Measurements from ENCODE around the gene TMEM167B. TPM values are rescaled to one million over a fixed set of nuclear protein-coding genes. Genes with fewer than 3 reads are reported as not detected.

Gene TMEM167B
- polyA plus RNA-seq = 10 to 100 TPM; 11.4 to 32.7 (median 17.1) TPM
- long read RNA-seq, donor 1 = 0 reads
- long read RNA-seq, donor 2 = 0 reads
- long read RNA-seq, donor 3, transcript TMEM167B-201 (3 exons, 3,730 nt) = major isoform, 11 of 29 reads
- long read RNA-seq, donor 3, partial matches to known transcripts = 15 of 29 reads
- long read RNA-seq, donor 3, other reads (novel, unspliced or antisense) = 0 of 29 reads
- long read RNA-seq, donor 4, partial matches to known transcripts = 0 of 1 reads
- long read RNA-seq, donor 4, other reads (novel, unspliced or antisense) = 0 of 1 reads
- long read RNA-seq, donor 5, partial matches to known transcripts = 0 of 2 reads
- long read RNA-seq, donor 5, other reads (novel, unspliced or antisense) = 0 of 2 reads
- long read RNA-seq, donor 6, transcript TMEM167B-201 (3 exons, 3,730 nt) = major isoform, 10 of 28 reads
- long read RNA-seq, donor 6, partial matches to known transcripts = 18 of 28 reads
- long read RNA-seq, donor 6, other reads (novel, unspliced or antisense) = 0 of 28 reads
- long read RNA-seq, donor 7 = 0 reads
- long read RNA-seq, donor 8 = 0 reads
- long read RNA-seq, donor 9, partial matches to known transcripts = 0 of 2 reads
- long read RNA-seq, donor 9, other reads (novel, unspliced or antisense) = 0 of 2 reads
- long read RNA-seq, donor 10, transcript TMEM167B-202 (2 exons, 964 nt) = minor isoform, 5 of 30 reads
- long read RNA-seq, donor 10, transcript TMEM167B-201 (3 exons, 3,730 nt) = major isoform, 25 of 30 reads
- long read RNA-seq, donor 10, partial matches to known transcripts = 0 of 30 reads
- long read RNA-seq, donor 10, other reads (novel, unspliced or antisense) = 0 of 30 reads

DNA sequence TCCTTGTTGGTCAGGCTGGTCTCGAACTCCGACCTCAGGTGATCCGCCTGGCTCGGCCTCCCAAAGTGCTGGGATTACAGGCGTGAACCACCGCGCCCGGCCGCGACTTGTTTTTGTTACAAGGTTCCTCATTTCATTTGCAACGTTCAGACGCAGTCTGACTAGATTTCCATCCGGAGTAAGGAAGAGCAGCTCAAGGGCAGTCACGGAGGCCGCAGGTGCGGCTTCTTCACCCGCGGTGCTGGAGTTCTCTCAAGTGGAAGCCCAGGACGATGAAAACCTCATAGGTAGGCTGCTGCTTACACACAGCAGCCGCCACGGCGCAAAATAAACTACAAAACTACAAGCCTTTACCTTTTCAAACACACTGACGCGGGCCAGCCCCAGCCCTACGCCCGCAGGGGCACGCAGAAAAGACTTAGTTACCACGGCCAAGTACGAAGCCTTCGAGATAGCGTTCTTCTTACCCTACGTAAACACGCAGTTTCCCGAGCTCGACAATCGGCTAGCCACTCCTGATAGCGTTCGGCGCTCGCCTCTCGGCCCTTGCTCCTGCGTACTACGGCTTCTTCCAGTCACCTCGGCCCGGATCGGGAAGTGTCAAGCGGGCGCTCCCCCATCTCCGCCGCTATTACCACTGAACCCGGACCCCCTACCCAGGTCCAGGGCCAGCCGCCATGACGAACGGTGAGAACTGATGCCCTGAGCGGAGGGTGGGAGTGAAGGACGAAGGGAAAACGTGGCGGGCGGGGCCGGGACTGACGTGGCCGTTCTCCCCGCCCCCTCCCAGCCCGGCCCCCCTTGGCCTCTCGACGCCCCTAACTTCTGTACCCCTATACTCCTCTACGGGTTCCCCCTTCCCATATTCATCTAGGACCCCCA, at the start of gene TMEM167B:
Gene TMEM167B, plus strand, starts transcription at position 569 of the 882 bp plus-strand sequence. Its CDS starts 109 bp downstream, at position 678.
- peaks cover 0 to 11% (median 2%) of the 10 kb centered on the region in 3 donors for H3K36me3 ChIP-seq (ENCODE audit: control insufficient read depth in 3 of 3, insufficient read depth in 2 of 3, low read depth in 1 of 3, low read length in 3 of 3)
- no peaks in the 10 kb centered on the region for H3K27me3 ChIP-seq (ENCODE audit: control insufficient read depth in 3 of 3, insufficient read depth in 3 of 3, low read length in 3 of 3)
- WGBS, 3 donors = 3 to 8% (median 6%) methylated on average over 59 to 67 of the region's 67 CpGs
- no peak for FAIRE-seq
- peak within 1 kb of the TSS; percentile 63 to 87 (median 87) for H3K4me3 ChIP-seq (ENCODE audit: low read depth in 1 of 3, low read length in 3 of 3)
- H3K9me3 ChIP-seq (ENCODE audit: control insufficient read depth in 2 of 2, insufficient read depth in 1 of 2, low read depth in 1 of 2, low read length in 1 of 2) = peaks cover 0 to 8% of the 10 kb centered on the region in 2 donors
- H3K27ac ChIP-seq (ENCODE audit: low read depth in 1 of 3, low read length in 2 of 3) = peak within 1 kb of the TSS; percentile 89 to 98 (median 94)
- peak; percentile 95 to 98 for DNase-seq
- peaks cover 0 to 5% (median 0%) of the 10 kb centered on the region in 3 donors for H3K4me1 ChIP-seq (ENCODE audit: control insufficient read depth in 3 of 3, insufficient read depth in 2 of 3, low read depth in 1 of 3, low read length in 2 of 3)

GRCh38 chr1:109040989-109041620, 49.5 kb upstream of the TMEM167B start:
- peak overlapping the region; percentile 69 to 88 (median 85) for H3K27ac ChIP-seq (ENCODE audit: low read depth in 1 of 3, low read length in 2 of 3)
- DNase-seq (peak in 1 of 2 donors; percentile 20), FAIRE-seq (no peak)
- no peaks in the 10 kb centered on the region for H3K9me3 ChIP-seq (ENCODE audit: control insufficient read depth in 2 of 2, insufficient read depth in 1 of 2, low read depth in 1 of 2, low read length in 1 of 2)
- H3K36me3 ChIP-seq (ENCODE audit: control insufficient read depth in 3 of 3, insufficient read depth in 2 of 3, low read depth in 1 of 3, low read length in 3 of 3) = peaks cover 0 to 2% (median 0%) of the 10 kb centered on the region in 3 donors
- H3K4me1 ChIP-seq (ENCODE audit: control insufficient read depth in 3 of 3, insufficient read depth in 2 of 3, low read depth in 1 of 3, low read length in 2 of 3) = no peaks in the 10 kb centered on the region
- 1% methylated on average over 40 to 44 of the region's 44 CpGs for WGBS, 3 donors
- H3K4me3 ChIP-seq (ENCODE audit: low read depth in 1 of 3, low read length in 3 of 3) = peak overlapping the region; percentile 63 to 96 (median 82)
- H3K27me3 ChIP-seq (ENCODE audit: control insufficient read depth in 3 of 3, insufficient read depth in 3 of 3, low read length in 3 of 3) = no peaks in the 10 kb centered on the region

- FAIRE-seq = no peak
- DNase-seq = peak; percentile 96 to 97
These were observed 48.7 kb upstream of the TMEM167B start, which contains the start of gene WDR47 for GRCh38 chr1:109041621-109042468. Gene WDR47, minus strand, starts transcription at chr1:109042102. Its CDS starts 18,590 bp downstream, at chr1:109023512.

GRCh38 chr1:109045595-109045994, 45.0 kb upstream of the TMEM167B start:
- no peak for DNase-seq
- no peak for FAIRE-seq
- H3K27me3 ChIP-seq (ENCODE audit: control insufficient read depth in 3 of 3, insufficient read depth in 3 of 3, low read length in 3 of 3) = no peaks in the 10 kb centered on the region
- 47 to 67% (median 66%) methylated on average over 1 of the region's 1 CpG for WGBS, 3 donors
- H3K9me3 ChIP-seq (ENCODE audit: control insufficient read depth in 2 of 2, insufficient read depth in 1 of 2, low read depth in 1 of 2, low read length in 1 of 2) = no peaks in the 10 kb centered on the region
- no peak overlapping the region for H3K27ac ChIP-seq (ENCODE audit: low read depth in 1 of 3, low read length in 2 of 3)
- H3K36me3 ChIP-seq (ENCODE audit: control insufficient read depth in 3 of 3, insufficient read depth in 2 of 3, low read depth in 1 of 3, low read length in 3 of 3) = no peaks in the 10 kb centered on the region
- H3K4me1 ChIP-seq (ENCODE audit: control insufficient read depth in 3 of 3, insufficient read depth in 2 of 3, low read depth in 1 of 3, low read length in 2 of 3) = no peaks in the 10 kb centered on the region
- H3K4me3 ChIP-seq (ENCODE audit: low read depth in 1 of 3, low read length in 3 of 3) = no peak overlapping the region

More at GRCh38 chr1:109041621-109042468, 48.7 kb upstream of the TMEM167B start, which contains the start of gene WDR47:
- Histone ChIP-seq H3K27ac (ENCODE audit: low read depth in 1 of 3, low read length in 2 of 3) (peak within 1 kb of the TSS; percentile 69 to 88 (median 85)), H3K9me3 (ENCODE audit: control insufficient read depth in 2 of 2, insufficient read depth in 1 of 2, low read depth in 1 of 2, low read length in 1 of 2) (no peaks in the 10 kb centered on the region), H3K27me3 (ENCODE audit: control insufficient read depth in 3 of 3, insufficient read depth in 3 of 3, low read length in 3 of 3) (no peaks in the 10 kb centered on the region), H3K4me1 (ENCODE audit: control insufficient read depth in 3 of 3, insufficient read depth in 2 of 3, low read depth in 1 of 3, low read length in 2 of 3) (no peaks in the 10 kb centered on the region), H3K4me3 (ENCODE audit: low read depth in 1 of 3, low read length in 3 of 3) (peak within 1 kb of the TSS; percentile 63 to 96 (median 82)), H3K36me3 (ENCODE audit: control insufficient read depth in 3 of 3, insufficient read depth in 2 of 3, low read depth in 1 of 3, low read length in 3 of 3) (no peaks in the 10 kb centered on the region)
- WGBS, 3 donors = 0 to 1% (median 0%) methylated on average over 51 to 90 of the region's 90 CpGs

- H3K4me1 ChIP-seq (ENCODE audit: control insufficient read depth in 3 of 3, insufficient read depth in 2 of 3, low read depth in 1 of 3, low read length in 2 of 3) = no peaks in the 10 kb centered on the region
- DNase-seq = no peak
- H3K27me3 ChIP-seq (ENCODE audit: control insufficient read depth in 3 of 3, insufficient read depth in 3 of 3, low read length in 3 of 3) = no peaks in the 10 kb centered on the region
- H3K36me3 ChIP-seq (ENCODE audit: control insufficient read depth in 3 of 3, insufficient read depth in 2 of 3, low read depth in 1 of 3, low read length in 3 of 3) = no peaks in the 10 kb centered on the region
- H3K4me3 ChIP-seq (ENCODE audit: low read depth in 1 of 3, low read length in 3 of 3) = no peak overlapping the region
- no peaks in the 10 kb centered on the region for H3K9me3 ChIP-seq (ENCODE audit: control insufficient read depth in 2 of 2, insufficient read depth in 1 of 2, low read depth in 1 of 2, low read length in 1 of 2)
- WGBS, 3 donors = 80 to 87% (median 83%) methylated on average over 4 of the region's 4 CpGs
- FAIRE-seq = no peak
- H3K27ac ChIP-seq (ENCODE audit: low read depth in 1 of 3, low read length in 2 of 3) = no peak overlapping the region
These were observed 43.9 kb upstream of the TMEM167B start for GRCh38 chr1:109046671-109047070.

DNA sequence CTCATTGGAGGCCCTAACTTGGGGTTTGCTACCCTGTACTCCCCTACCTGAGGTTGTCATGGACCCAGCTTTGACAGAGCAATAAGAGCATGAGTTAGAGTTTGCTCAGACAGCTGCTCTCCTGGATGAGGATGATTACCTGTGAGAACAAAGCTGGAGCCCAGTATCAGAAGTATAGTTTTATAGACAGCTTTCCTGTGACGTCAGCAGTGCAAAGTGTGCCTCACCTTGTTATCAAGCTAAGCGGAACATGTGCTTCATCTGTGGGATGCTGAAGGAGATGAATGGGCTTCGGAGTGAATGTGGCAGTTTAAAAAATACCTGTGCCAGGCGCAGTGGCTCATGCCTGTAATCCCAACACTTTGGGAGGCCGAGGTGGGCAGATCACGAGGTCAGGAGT, 43.2 kb upstream of the TMEM167B start:
- H3K36me3 ChIP-seq (ENCODE audit: control insufficient read depth in 3 of 3, insufficient read depth in 2 of 3, low read depth in 1 of 3, low read length in 3 of 3) = no peaks in the 10 kb centered on the region
- H3K4me3 ChIP-seq (ENCODE audit: low read depth in 1 of 3, low read length in 3 of 3) = no peak overlapping the region
- FAIRE-seq (no peak), DNase-seq (peak; percentile 31 to 48)
- H3K27me3 ChIP-seq (ENCODE audit: control insufficient read depth in 3 of 3, insufficient read depth in 3 of 3, low read length in 3 of 3) = no peaks in the 10 kb centered on the region
- peaks cover 0 to 1% of the 10 kb centered on the region in 2 donors for H3K9me3 ChIP-seq (ENCODE audit: control insufficient read depth in 2 of 2, insufficient read depth in 1 of 2, low read depth in 1 of 2, low read length in 1 of 2)
- H3K4me1 ChIP-seq (ENCODE audit: control insufficient read depth in 3 of 3, insufficient read depth in 2 of 3, low read depth in 1 of 3, low read length in 2 of 3) = no peaks in the 10 kb centered on the region
- H3K27ac ChIP-seq (ENCODE audit: low read depth in 1 of 3, low read length in 2 of 3) = no peak overlapping the region
- 25 to 70% (median 55%) methylated on average over 6 of the region's 6 CpGs for WGBS, 3 donors

- WGBS, 3 donors = 23 to 52% (median 25%) methylated on average over 2 of the region's 2 CpGs
- H3K9me3 ChIP-seq (ENCODE audit: control insufficient read depth in 2 of 2, insufficient read depth in 1 of 2, low read depth in 1 of 2, low read length in 1 of 2) = peaks cover 0 to 2% of the 10 kb centered on the region in 2 donors
- H3K4me3 ChIP-seq (ENCODE audit: low read depth in 1 of 3, low read length in 3 of 3) = no peak overlapping the region
- no peak overlapping the region for H3K27ac ChIP-seq (ENCODE audit: low read depth in 1 of 3, low read length in 2 of 3)
- no peaks in the 10 kb centered on the region for H3K4me1 ChIP-seq (ENCODE audit: control insufficient read depth in 3 of 3, insufficient read depth in 2 of 3, low read depth in 1 of 3, low read length in 2 of 3)
- no peak for FAIRE-seq
- no peaks in the 10 kb centered on the region for H3K27me3 ChIP-seq (ENCODE audit: control insufficient read depth in 3 of 3, insufficient read depth in 3 of 3, low read length in 3 of 3)
- no peak for DNase-seq
- H3K36me3 ChIP-seq (ENCODE audit: control insufficient read depth in 3 of 3, insufficient read depth in 2 of 3, low read depth in 1 of 3, low read length in 3 of 3) = no peaks in the 10 kb centered on the region
These were observed 42.2 kb upstream of the TMEM167B start for GRCh38 chr1:109048335-109048734.

All from small intestine (tissue), 16 donors.